Measurements from ENCODE around the gene DTNB. TPM values are rescaled to one million over a fixed set of nuclear protein-coding genes. Genes with fewer than 3 reads are reported as not detected.
"Not testable (repeated sequence)": the region's sequence is repeated elsewhere in the genome, so short reads cannot be mapped to it uniquely, and the experiment has no call there.

The DTNB gene
- total RNA-seq, 1 donor from 2014 or later, result 3.3 TPM

DNA sequence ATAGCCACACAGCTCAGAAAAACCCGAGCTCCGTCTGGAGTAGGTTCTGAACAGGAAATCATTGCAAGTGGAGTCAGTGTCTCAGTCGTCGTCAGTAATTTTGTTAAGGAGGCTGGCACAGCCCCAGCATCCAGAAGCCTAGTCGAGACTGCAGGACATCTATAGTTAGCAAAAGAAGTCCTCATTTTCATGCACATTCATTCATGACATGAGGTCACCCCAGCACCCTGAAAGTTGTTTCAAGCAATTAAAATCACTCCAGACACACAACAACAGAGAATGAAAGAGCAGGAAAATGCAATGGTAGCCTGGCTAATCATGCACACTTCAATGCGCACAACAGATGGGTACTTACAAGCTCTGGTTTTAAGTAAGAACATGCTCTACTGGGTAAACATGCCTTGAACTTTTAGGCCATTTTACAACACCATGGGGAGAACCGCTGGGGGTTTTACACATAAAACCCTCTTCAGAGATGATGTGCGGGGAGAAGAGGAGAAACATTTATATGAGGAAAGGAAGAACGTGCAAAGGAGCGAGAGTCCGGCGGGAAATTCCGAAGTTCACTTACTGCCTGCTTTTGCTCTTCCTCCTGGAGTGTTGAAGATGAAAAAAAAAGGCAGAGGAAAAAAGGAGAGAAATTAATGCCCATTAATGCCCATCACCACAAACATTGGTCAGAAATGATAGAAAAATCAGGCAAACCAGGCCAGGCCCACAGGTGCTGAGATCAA lies 254.3 kb downstream of the DTNB start:
- intact Hi-C loops (cut with DNase I), result no loop called here
- DNase-seq (ENCODE audit: missing footprints) (no peak), ATAC-seq (no peak)

DNA sequence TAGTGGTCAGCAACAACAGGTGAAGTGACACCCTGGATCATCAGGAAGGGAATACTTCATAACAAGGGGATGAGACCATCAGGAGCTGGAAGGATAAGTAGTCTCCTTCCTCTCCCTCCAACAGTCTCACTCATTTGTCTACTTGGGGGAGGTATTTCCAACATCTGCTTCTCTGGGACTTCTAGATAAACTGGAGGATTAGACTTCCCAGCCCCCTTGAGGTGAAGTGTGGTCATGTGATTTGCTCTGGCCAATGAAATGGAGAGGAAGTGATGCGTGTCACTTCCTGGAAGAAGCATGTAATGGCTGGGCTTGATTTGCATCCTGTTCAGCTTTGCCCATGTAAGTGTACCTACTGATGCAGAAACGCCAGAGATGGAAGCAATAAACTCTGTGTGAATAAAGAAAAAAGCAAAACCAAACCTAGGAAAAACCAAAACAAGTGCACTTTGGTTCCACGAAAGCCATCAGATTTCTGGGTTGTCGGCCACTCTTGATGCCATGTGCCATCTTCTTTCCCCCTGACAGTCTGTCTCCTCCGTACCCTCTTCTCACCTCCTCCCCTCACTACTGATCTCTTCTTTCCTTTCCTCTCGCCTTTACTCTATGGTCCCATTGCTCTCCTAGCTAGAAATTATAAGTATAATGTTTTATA lies 255.5 kb downstream of the DTNB start:
- DNase-seq (ENCODE audit: missing footprints) (no peak), ATAC-seq (no peak)
- intact Hi-C loops (cut with DNase I), result no loop called here

DNA sequence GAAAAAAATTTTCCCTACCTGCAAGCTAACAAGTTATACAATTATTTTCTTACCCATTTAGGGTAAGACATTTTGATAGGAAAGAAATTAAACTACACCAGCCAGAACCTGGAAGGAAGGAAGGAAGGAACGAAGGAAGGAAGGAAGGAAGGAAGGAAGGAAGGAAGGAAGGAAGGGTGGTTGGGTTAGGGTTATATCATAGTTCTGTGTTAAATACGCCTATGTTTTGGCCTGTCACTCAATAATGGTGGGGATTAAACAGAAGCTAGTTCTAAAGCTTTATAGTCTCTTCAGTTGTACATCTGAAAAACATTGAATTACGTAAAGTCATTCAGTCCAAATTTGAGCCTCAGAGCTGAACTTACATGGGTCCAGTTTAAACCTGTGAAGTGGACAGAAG lies 256.7 kb downstream of the DTNB start:
- intact Hi-C loops (cut with DNase I), result no loop called here
- DNase-seq (ENCODE audit: missing footprints) (no peak), ATAC-seq (no peak)

DNA sequence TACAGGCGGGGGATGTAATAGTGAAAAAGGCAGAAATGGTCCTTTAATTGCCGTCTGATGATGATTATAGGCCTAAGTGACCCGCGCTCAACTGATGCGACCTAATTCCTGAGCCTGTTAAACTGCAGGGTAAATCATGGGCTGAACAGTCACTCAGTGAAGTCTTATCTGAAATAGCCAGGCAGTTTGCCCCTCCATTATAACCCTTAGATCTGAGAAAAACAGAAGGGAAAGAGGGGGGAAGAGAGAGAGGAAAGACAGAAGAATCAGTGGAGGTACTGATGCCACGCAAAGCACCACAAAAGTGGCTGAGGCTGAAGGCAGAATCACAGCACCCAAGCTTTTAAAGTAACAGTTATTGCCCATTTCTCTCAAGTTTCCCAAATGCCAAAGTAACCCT lies 258.6 kb downstream of the DTNB start:
- ATAC-seq, result no peak
- DNase-seq (ENCODE audit: missing footprints), result no peak
- intact Hi-C loops (cut with DNase I), result no loop called here

GRCh38 chr2:25413409-25413808 lies 260.0 kb downstream of the DTNB start:
- ATAC-seq; intact Hi-C loops (cut with DNase I): not testable (repeated sequence)

DNA sequence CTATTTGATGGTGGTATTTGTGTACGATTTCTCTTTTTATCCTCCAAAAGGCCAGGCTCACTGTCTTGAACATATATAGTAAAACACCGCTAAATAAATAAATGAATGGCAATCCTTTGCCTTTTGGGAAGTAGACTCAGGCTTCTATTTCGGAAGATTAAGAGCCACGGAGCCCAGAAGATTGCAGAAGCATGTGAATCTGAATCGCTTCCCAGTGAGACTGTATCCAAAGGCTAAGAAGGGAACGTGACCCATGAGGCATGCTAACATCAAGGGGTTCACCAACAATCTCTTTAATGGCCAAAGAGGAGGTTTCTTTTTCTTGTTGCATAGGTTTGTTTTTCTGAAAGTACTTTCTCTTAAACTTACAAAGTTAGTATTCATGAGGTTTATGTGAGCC lies 261.6 kb downstream of the DTNB start:
- no peak for DNase-seq (ENCODE audit: missing footprints)
- ATAC-seq, result no peak
- intact Hi-C loops (cut with DNase I), result no loop called here

More at GRCh38 chr2:25413409-25413808, 260.0 kb downstream of the DTNB start:
- not testable (repeated sequence) for DNase-seq (ENCODE audit: missing footprints)

- intact Hi-C loops (cut with DNase I), result no loop called here
- no peak for ATAC-seq
- DNase-seq (ENCODE audit: missing footprints), result no peak
Observed at GRCh38 chr2:25411281-25411680, 262.1 kb downstream of the DTNB start.

GRCh38 chr2:25410370-25410769 lies 263.0 kb downstream of the DTNB start:
- DNase-seq (ENCODE audit: missing footprints) (no peak), ATAC-seq (no peak)
- intact Hi-C loops (cut with DNase I), result no loop called here

GRCh38 chr2:25409468-25409867 lies 263.9 kb downstream of the DTNB start:
- intact Hi-C loops (cut with DNase I), result no loop called here
- ATAC-seq, result no peak
- no peak for DNase-seq (ENCODE audit: missing footprints)

- ATAC-seq, result no peak
- intact Hi-C loops (cut with DNase I), result no loop called here
- no peak for DNase-seq (ENCODE audit: missing footprints)
Observed at GRCh38 chr2:25409044-25409443, 264.3 kb downstream of the DTNB start.

GRCh38 chr2:25405611-25406295 lies 267.6 kb downstream of the DTNB start:
- intact Hi-C loops (cut with DNase I), result no loop called here
- ATAC-seq (no peak), DNase-seq (ENCODE audit: missing footprints) (no peak)

GRCh38 chr2:25403120-25403760 lies 270.1 kb downstream of the DTNB start:
- DNase-seq (ENCODE audit: missing footprints); intact Hi-C loops (cut with DNase I); ATAC-seq: not testable (repeated sequence)

- intact Hi-C loops (cut with DNase I), result no loop called here
- DNase-seq (ENCODE audit: missing footprints), result no peak
- no peak for ATAC-seq
Observed at GRCh38 chr2:25402477-25402876, 270.9 kb downstream of the DTNB start.

DNA sequence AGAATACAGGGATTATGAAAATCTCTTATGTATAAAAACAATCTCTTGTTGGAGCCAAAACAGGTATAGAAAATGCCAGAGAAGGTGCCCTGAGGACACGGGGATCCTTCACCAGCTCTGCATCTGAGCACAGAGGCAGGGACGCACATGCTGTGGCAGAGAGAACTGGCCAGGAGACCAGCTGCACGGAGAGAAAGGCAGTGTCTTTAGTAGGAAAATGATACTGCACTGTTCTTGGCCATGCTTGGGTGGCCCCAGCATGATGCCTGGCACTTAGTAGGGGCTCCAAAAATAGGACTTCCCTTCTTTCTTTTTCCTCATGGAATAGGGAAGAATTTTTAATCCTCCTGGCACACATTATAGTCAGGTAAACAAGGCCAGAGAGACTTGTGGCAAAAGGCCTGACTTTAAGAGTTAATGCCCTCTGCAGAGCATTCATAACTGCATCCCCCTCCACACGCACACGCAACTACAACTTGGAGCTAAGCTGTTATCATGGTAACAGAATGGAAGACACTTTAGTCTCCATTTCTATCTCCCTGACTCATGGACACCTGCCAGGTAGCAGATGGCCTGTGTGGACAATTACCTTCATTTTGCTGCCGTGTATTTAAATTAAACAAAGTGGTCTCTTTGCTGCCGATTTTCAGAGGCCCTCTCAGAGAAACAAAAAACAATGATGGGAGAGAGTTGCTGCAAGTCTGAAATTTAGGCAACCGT lies 271.9 kb downstream of the DTNB start:
- ATAC-seq (no peak), DNase-seq (ENCODE audit: missing footprints) (no peak)
- intact Hi-C loops (cut with DNase I), result no loop called here

- ATAC-seq, result no peak
- intact Hi-C loops (cut with DNase I), result no loop called here
- DNase-seq (ENCODE audit: missing footprints), result no peak
Observed at GRCh38 chr2:25400576-25401216, 272.7 kb downstream of the DTNB start.

GRCh38 chr2:25400169-25400568 lies 273.2 kb downstream of the DTNB start:
- intact Hi-C loops (cut with DNase I), result no loop called here
- DNase-seq (ENCODE audit: missing footprints), result no peak
- ATAC-seq, result no peak

DNA sequence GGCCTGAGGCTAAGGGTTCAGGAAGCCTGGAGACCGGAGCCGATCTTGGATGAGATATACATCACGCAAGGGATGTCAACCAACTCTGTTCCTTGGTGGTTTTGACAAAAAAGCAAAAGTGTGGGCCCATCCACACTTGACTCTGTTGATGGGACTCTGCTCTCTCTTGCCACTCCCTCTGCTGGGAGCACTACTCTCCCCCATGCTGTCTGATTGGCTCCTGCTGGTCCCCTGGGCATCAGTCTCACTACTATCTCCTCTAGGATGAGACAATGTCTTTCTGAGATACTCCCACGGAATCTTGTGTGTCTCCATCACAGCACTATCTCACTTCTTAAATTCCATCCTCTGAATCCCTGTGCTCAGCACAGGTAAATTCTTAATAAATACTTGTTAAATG lies 274.8 kb downstream of the DTNB start:
- DNase-seq (ENCODE audit: missing footprints), result no peak
- intact Hi-C loops (cut with DNase I), result no loop called here
- ATAC-seq, result no peak

GRCh38 chr2:25397777-25398176 lies 275.6 kb downstream of the DTNB start:
- ATAC-seq (peak; percentile 23), DNase-seq (ENCODE audit: missing footprints) (no peak)
- intact Hi-C loops (cut with DNase I), result no loop called here
